Thoracic aorta (tissue), 2 donors: ENCODE measurements around the gene KIF18B. TPM values are rescaled to one million over a fixed set of nuclear protein-coding genes. Genes with fewer than 3 reads are reported as not detected.

Experiments
- ATAC-seq: fragments of 150-250 bp; one replicate; pipeline ENCODE4 v1.8.0; 2017; ENCODE audit warnings: low read depth; ENCODE audit not compliant: insufficient number of reproducible peaks, low FRiP score
- DNase-seq: peaks from one replicate; pipeline ENCODE4 v3.0.0-alpha.2; 2020; ENCODE audit warnings: low spot score
- H3K27ac ChIP-seq, 2 donors: fragments of 200-600 bp; sonication (generic); 1 replicate in 1 of 2; 2 replicates in 1 of 2; pipeline ENCODE4 v1.5.1; 2016; ENCODE audit warnings: mild to moderate bottlenecking in 2 of 2, moderate library complexity in 2 of 2
- H3K27me3 ChIP-seq: fragments of 200-600 bp; sonication (generic); replicated peaks from 2 replicates; pipeline ENCODE4 v1.6.0; 2016; ENCODE audit warnings: mild to moderate bottlenecking; ENCODE audit not compliant: insufficient read depth
- H3K36me3 ChIP-seq: fragments of 200-600 bp; sonication (generic); one replicate; pipeline ENCODE4 v1.5.1; 2016
- H3K4me1 ChIP-seq, 2 donors: fragments of 200-600 bp; sonication (generic); 1 replicate in 1 of 2; 2 replicates in 1 of 2; pipeline versions ENCODE4 v1.5.1 to v1.6.0; 2016; ENCODE audit warnings: low read depth in 2 of 2, mild to moderate bottlenecking in 1 of 2; ENCODE audit not compliant: control insufficient read depth in 1 of 2
- H3K4me3 ChIP-seq: fragments of 200-600 bp; sonication (generic); 2 replicates; pipeline ENCODE4 v1.5.1; 2016; ENCODE audit warnings: mild to moderate bottlenecking
- H3K9me3 ChIP-seq: fragments of 200-600 bp; sonication (generic); 2 replicates; pipeline ENCODE4 v1.5.1; 2016
- CTCF ChIP-seq: fragments of 200-600 bp; sonication (generic); IDR thresholded peaks from one replicate; pipeline ENCODE4 v1.5.1; 2019; ENCODE audit warnings: antibody characterized with exemption
- total RNA-seq, 2 donors: library from RNA; depleted of rRNA; stranded (reverse); fragments of >200 nt; gene quantifications; one replicate each; pipeline versions ENCODE4 v1.1.0 to v1.2.3, GENCODE V29; 2016

KIF18B gene
- total RNA-seq, 2 donors from 2014 or later: 2.0 TPM; not detected in 1

GRCh38 chr17:44966348-44967025, 18.9 kb upstream of the KIF18B start:
- Histone ChIP-seq H3K9me3 (no peaks in the 10 kb centered on the region), H3K27me3 (peaks cover 18% of the 10 kb centered on the region), H3K27ac (peak overlapping the region in 1 of 2 donors; percentile 22), H3K4me1 (peaks cover 14 to 27% of the 10 kb centered on the region in 2 donors), H3K4me3 (no peak overlapping the region), H3K36me3 (no peaks in the 10 kb centered on the region)
- ATAC-seq: no peak
- TF ChIP-seq CTCF: no peak
- no peak for DNase-seq

GRCh38 chr17:44965481-44966234, 18.1 kb upstream of the KIF18B start:
- ATAC-seq (no peak), DNase-seq (no peak)
- Histone ChIP-seq H3K4me3 (no peak overlapping the region), H3K9me3 (no peaks in the 10 kb centered on the region), H3K27ac (peak overlapping the region in 1 of 2 donors; percentile 3), H3K27me3 (peaks cover 18% of the 10 kb centered on the region), H3K36me3 (no peaks in the 10 kb centered on the region), H3K4me1 (peaks cover 14 to 27% of the 10 kb centered on the region in 2 donors)
- TF ChIP-seq CTCF: no peak

GRCh38 chr17:44961921-44962350, 14.4 kb upstream of the KIF18B start:
- DNase-seq: no peak
- no peak for ATAC-seq

GRCh38 chr17:44960691-44961090, 13.1 kb upstream of the KIF18B start:
- no peak for TF ChIP-seq CTCF
- no peak overlapping the region for H3K4me3 ChIP-seq
- H3K27me3 ChIP-seq: peaks cover 4% of the 10 kb centered on the region
- no peaks in the 10 kb centered on the region for H3K36me3 ChIP-seq
- DNase-seq (no peak), ATAC-seq (no peak)
- H3K9me3 ChIP-seq: no peaks in the 10 kb centered on the region
- H3K4me1 ChIP-seq: peaks cover 3 to 6% of the 10 kb centered on the region in 2 donors
- no peak overlapping the region for H3K27ac ChIP-seq

More at GRCh38 chr17:44961921-44962350, 14.4 kb upstream of the KIF18B start:
- Histone ChIP-seq H3K27ac (no peak overlapping the region), H3K36me3 (no peaks in the 10 kb centered on the region), H3K9me3 (no peaks in the 10 kb centered on the region), H3K4me3 (no peak overlapping the region), H3K4me1 (peaks cover 3 to 8% of the 10 kb centered on the region in 2 donors), H3K27me3 (peaks cover 11% of the 10 kb centered on the region)
- TF ChIP-seq CTCF: no peak

GRCh38 chr17:44959821-44960531, 12.4 kb upstream of the KIF18B start:
- H3K4me3 ChIP-seq: peak overlapping the region; percentile 38
- no peak overlapping the region for H3K27ac ChIP-seq
- no peak for TF ChIP-seq CTCF
- ATAC-seq: no peak
- peaks cover 3 to 6% of the 10 kb centered on the region in 2 donors for H3K4me1 ChIP-seq
- no peaks in the 10 kb centered on the region for H3K9me3 ChIP-seq
- H3K36me3 ChIP-seq: no peaks in the 10 kb centered on the region
- H3K27me3 ChIP-seq: no peaks in the 10 kb centered on the region
- no peak for DNase-seq
